B cell (primary cell): ENCODE results near the gene SEMA3E. TPM values are rescaled to one million over a fixed set of nuclear protein-coding genes. Genes with fewer than 3 reads are reported as not detected.

Experiments
- ATAC-seq: fragments of 200-7000 bp; cut with Tn5 transposase; one replicate; pipeline ENCODE4 v1.10.0; 2021; ENCODE audit warnings: low read depth, mild to moderate bottlenecking, moderate number of reproducible peaks, moderate library complexity
- CTCF ChIA-PET: fragments of 350-600 bp; sonication (Branson Sonifier 250); formaldehyde crosslinking; loops from one replicate; lab custom pipeline; 2021; ENCODE audit warnings: antibody characterized with exemption, inconsistent platforms; lab: Charles Lee
- POLR2A ChIA-PET: fragments of 350-600 bp; sonication (Branson Sonifier 250); formaldehyde crosslinking; loops from one replicate; lab custom pipeline; 2021; ENCODE audit warnings: antibody characterized with exemption; lab: Charles Lee
- DNase-seq: peaks from one replicate; pipeline ENCODE4 v3.0.0; 2013
- H2AFZ ChIP-seq: 2 replicates; pipeline ENCODE4 v1.6.1; 2012; ENCODE audit warnings: mild to moderate bottlenecking, low read depth, low read length; ENCODE audit not compliant: insufficient read depth, poor library complexity, severe bottlenecking
- H3K27ac ChIP-seq, 2 donors: 1 replicate in 1 of 2; 2 replicates in 1 of 2; pipeline ENCODE4 v1.5.1; 2012 to 2013; ENCODE audit warnings: low read length in 2 of 2, mild to moderate bottlenecking in 2 of 2, moderate library complexity in 1 of 2
- H3K27me3 ChIP-seq, 4 experiments: fragments of 200-600 bp in 1 of 4; sonication (generic) in 1 of 4; replicated peaks in 1 of 4; 1 replicate in 2 of 4; 2 replicates in 2 of 4; pipeline versions ENCODE4 v1.6.1 to v1.7.0; 2013 to 2016; ENCODE audit warnings: low read length in 3 of 4, mild to moderate bottlenecking in 2 of 4, mixed read lengths in 1 of 4, moderate library complexity in 1 of 4; ENCODE audit not compliant: insufficient read depth in 4 of 4, control insufficient read depth in 3 of 4; ENCODE audit errors: control extremely low read depth in 1 of 4
- H3K36me3 ChIP-seq, 2 experiments: replicated peaks in 1 of 2; 1 replicate in 1 of 2; 2 replicates in 1 of 2; pipeline versions ENCODE4 v1.6.1 to v1.7.1; 2013; ENCODE audit warnings: low read length in 1 of 2; ENCODE audit not compliant: insufficient read depth in 2 of 2, control insufficient read depth in 1 of 2; ENCODE audit errors: control extremely low read depth in 1 of 2, extremely low read depth in 1 of 2
- H3K4me1 ChIP-seq, 2 donors: fragments of 200-600 bp in 1 of 2; sonication (generic) in 1 of 2; 1 replicate in 1 of 2; 2 replicates in 1 of 2; pipeline versions ENCODE4 v1.5.1 to v1.6.1; 2013 to 2017; ENCODE audit warnings: low read length in 2 of 2; ENCODE audit not compliant: control insufficient read depth in 2 of 2, insufficient read depth in 2 of 2
- H3K4me2 ChIP-seq: replicated peaks from 2 replicates; pipeline ENCODE3; 2012; ENCODE audit warnings: mild to moderate bottlenecking, low read depth, low read length; ENCODE audit not compliant: poor library complexity, severe bottlenecking
- H3K4me3 ChIP-seq, 5 experiments: fragments of 200-600 bp in 1 of 5; sonication (generic) in 1 of 5; 1 replicate in 3 of 5; 2 replicates in 2 of 5; pipeline versions ENCODE4 v1.5.1 to v1.7.0; 2011 to 2016; ENCODE audit warnings: low read length in 4 of 5, mild to moderate bottlenecking in 4 of 5, low read depth in 2 of 5, control low read depth in 1 of 5, moderate library complexity in 1 of 5; ENCODE audit not compliant: insufficient read depth in 1 of 5; ENCODE audit errors: control extremely low read depth in 1 of 5, extremely low read depth in 1 of 5
- H3K79me2 ChIP-seq: fragments of 200-600 bp; sonication (generic); one replicate; pipeline ENCODE4 v1.6.0; 2016; ENCODE audit warnings: low read length; ENCODE audit not compliant: control insufficient read depth, insufficient read depth
- H3K9ac ChIP-seq: fragments of 200-600 bp; sonication (generic); 2 replicates; pipeline ENCODE4 v1.6.1; 2017; ENCODE audit warnings: mild to moderate bottlenecking, low read length, moderate library complexity
- H3K9me3 ChIP-seq, 3 donors: one replicate each; pipeline versions ENCODE4 v1.6.1 to v1.7.1; 2013; ENCODE audit warnings: low read length in 2 of 3; ENCODE audit not compliant: control insufficient read depth in 2 of 3, insufficient read depth in 1 of 3; ENCODE audit errors: control extremely low read depth in 1 of 3
- H4K20me1 ChIP-seq: 2 replicates; pipeline ENCODE4 v1.6.0; 2012; ENCODE audit warnings: mild to moderate bottlenecking, low read length; ENCODE audit not compliant: insufficient read depth, control insufficient read depth, poor library complexity, severe bottlenecking
- H3K27ac Mint-ChIP-seq: one replicate; pipeline ENCODE4 v1.8.0; 2021; ENCODE audit warnings: mixed read lengths
- H3K27me3 Mint-ChIP-seq: one replicate; pipeline ENCODE4 v1.8.0; 2021; ENCODE audit warnings: mixed read lengths
- H3K4me1 Mint-ChIP-seq: one replicate; pipeline ENCODE4 v1.8.0; 2021; ENCODE audit warnings: mixed read lengths
- H3K4me3 Mint-ChIP-seq: one replicate; pipeline ENCODE4 v1.8.0; 2021; ENCODE audit warnings: mixed read lengths
- H3K9me3 Mint-ChIP-seq: one replicate; pipeline ENCODE4 v1.8.0; 2022; ENCODE audit warnings: mixed read lengths; ENCODE audit not compliant: insufficient read depth
- CTCF ChIP-seq: fragments of 200-600 bp; IDR thresholded peaks from one replicate; pipeline ENCODE4 v1.8.0; 2022; ENCODE audit warnings: antibody characterized with exemption, mild to moderate bottlenecking
- EZH2 ChIP-seq: IDR thresholded peaks from 2 replicates; pipeline ENCODE4 v1.6.1; 2012; ENCODE audit warnings: borderline replicate concordance, low read depth, mild to moderate bottlenecking, moderate library complexity, low read length; ENCODE audit not compliant: insufficient read depth, poor library complexity, severe bottlenecking
- WGBS: methylation state at CpG from one replicate; pipeline ENCODE4 v1.1.5; 2013; ENCODE audit warnings: missing lambda C conversion rate; ENCODE audit not compliant: insufficient coverage; 5-methylcytosine and 5-hydroxymethylcytosine counted together
- intact Hi-C: fragments of 100-400 bp; cut with micrococcal nuclease; formaldehyde crosslinking; loops from one replicate; pipeline ENCODE4 v1.10.0; 2022
- polyA plus RNA-seq: library from polyadenylated mRNA; depleted of rRNA; stranded (reverse); fragments of >200 nt; gene quantifications from 2 replicates; pipeline ENCODE4 v1.2.3, GENCODE V29; 2012
- total RNA-seq, 2 donors: library from RNA; stranded (reverse); fragments of 120-200 nt in 1 of 2; gene quantifications; 1 replicate in 1 of 2; 2 replicates in 1 of 2; pipeline versions ENCODE4 v1.2.3 to v1.2.4, GENCODE V29; 2013 to 2022

Gene SEMA3E
- total and polyA plus RNA-seq, 2 donors (not counting 1 experiment from before 2014, with no cell fraction given), result not detected

DNA sequence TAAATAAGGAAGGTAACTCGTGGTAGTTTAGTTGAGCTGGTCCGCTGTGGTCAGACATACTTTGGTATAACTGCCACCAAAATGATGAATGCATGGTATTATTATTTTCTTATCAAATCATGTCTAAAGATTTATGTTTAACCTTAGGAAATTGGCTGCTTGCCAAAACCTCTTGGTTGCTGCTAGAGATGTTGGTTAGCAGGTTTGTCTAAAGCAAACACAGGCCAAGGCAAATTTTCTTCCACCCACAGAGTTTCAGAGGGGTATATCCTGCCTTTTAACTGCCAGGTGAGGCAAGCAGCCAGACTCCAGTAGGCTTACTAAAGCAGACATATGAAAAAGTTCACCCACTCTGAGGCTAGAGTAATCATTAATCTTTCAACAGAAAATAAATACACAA, 101.4 kb downstream of the SEMA3E start:
- intact Hi-C loops, result no loop called here
- TF ChIP-seq EZH2, result no peak
- TF ChIP-seq CTCF, result no peak
- no peak overlapping the region for H2AFZ ChIP-seq
- ATAC-seq (no peak), DNase-seq (no peak)
- H3K4me3 ChIP-seq, result no peak overlapping the region
- POLR2A ChIA-PET, result no interaction called here
- H3K79me2 ChIP-seq, result no peaks in the 10 kb centered on the region
- no peak overlapping the region for H3K27ac ChIP-seq
- H3K27me3 Mint-ChIP-seq, result no peaks in the 10 kb centered on the region
- no peaks in the 10 kb centered on the region for H3K36me3 ChIP-seq
- no peaks in the 10 kb centered on the region for H3K4me1 Mint-ChIP-seq
- no CpG with 5 or more reads among the region's 2 CpGs for WGBS
- H3K4me2 ChIP-seq, result no peak overlapping the region
- no peaks in the 10 kb centered on the region for H4K20me1 ChIP-seq
- CTCF ChIA-PET, result no interaction called here
- H3K4me3 Mint-ChIP-seq, result no peak overlapping the region
- H3K27ac Mint-ChIP-seq, result no peak overlapping the region
- no peaks in the 10 kb centered on the region for H3K9me3 Mint-ChIP-seq
- H3K9me3 ChIP-seq, result no peaks in the 10 kb centered on the region
- no peaks in the 10 kb centered on the region for H3K27me3 ChIP-seq
- H3K4me1 ChIP-seq, result no peaks in the 10 kb centered on the region
- H3K9ac ChIP-seq, result no peak overlapping the region

DNA sequence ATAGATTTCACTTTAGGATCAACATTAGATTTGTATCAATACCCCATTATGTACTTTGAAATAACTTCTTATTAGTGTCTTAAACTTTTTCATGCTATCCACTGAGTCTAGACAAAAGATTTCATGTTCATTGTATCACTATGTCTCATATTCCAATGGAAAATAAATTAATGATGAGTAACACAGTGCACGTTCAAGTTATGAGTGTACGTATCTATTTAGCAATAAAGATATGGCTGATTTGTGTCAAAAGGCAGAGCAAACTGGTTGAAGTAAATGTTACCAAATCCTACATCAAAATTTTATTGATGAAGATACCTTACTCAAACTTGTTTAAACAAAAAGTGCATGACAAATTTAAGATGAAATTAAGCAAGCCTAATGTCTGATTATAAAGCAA, 102.4 kb downstream of the SEMA3E start:
- Histone ChIP-seq H3K79me2 (no peaks in the 10 kb centered on the region), H3K4me1 (no peaks in the 10 kb centered on the region), H3K27me3 (no peaks in the 10 kb centered on the region), H3K4me2 (no peak overlapping the region), H3K4me3 (no peak overlapping the region), H3K36me3 (no peaks in the 10 kb centered on the region), H3K9me3 (no peaks in the 10 kb centered on the region), H2AFZ (no peak overlapping the region), H4K20me1 (no peaks in the 10 kb centered on the region), H3K27ac (no peak overlapping the region), H3K9ac (no peak overlapping the region)
- no peak overlapping the region for H3K27ac Mint-ChIP-seq
- no peak for ATAC-seq
- CTCF ChIA-PET, result no interaction called here
- no peaks in the 10 kb centered on the region for H3K27me3 Mint-ChIP-seq
- POLR2A ChIA-PET, result no interaction called here
- no peaks in the 10 kb centered on the region for H3K4me1 Mint-ChIP-seq
- TF ChIP-seq EZH2, result no peak
- no peak for TF ChIP-seq CTCF
- no peak for DNase-seq
- no peaks in the 10 kb centered on the region for H3K9me3 Mint-ChIP-seq
- no CpG with 5 or more reads among the region's 2 CpGs for WGBS
- intact Hi-C loops, result no loop called here
- H3K4me3 Mint-ChIP-seq, result no peak overlapping the region
